NCI-H2227 (cell line): ENCODE data around the gene ANGPT4.
A peak's percentile ranks its signal among the peaks of the same experiment; 100 is the strongest.

Experiments
- DNase-seq: peaks from one replicate; lab custom pipeline; 2025; ENCODE audit not compliant: unreplicated experiment; lab: John Stamatoyannopoulos, UW

The ANGPT4 gene

DNA sequence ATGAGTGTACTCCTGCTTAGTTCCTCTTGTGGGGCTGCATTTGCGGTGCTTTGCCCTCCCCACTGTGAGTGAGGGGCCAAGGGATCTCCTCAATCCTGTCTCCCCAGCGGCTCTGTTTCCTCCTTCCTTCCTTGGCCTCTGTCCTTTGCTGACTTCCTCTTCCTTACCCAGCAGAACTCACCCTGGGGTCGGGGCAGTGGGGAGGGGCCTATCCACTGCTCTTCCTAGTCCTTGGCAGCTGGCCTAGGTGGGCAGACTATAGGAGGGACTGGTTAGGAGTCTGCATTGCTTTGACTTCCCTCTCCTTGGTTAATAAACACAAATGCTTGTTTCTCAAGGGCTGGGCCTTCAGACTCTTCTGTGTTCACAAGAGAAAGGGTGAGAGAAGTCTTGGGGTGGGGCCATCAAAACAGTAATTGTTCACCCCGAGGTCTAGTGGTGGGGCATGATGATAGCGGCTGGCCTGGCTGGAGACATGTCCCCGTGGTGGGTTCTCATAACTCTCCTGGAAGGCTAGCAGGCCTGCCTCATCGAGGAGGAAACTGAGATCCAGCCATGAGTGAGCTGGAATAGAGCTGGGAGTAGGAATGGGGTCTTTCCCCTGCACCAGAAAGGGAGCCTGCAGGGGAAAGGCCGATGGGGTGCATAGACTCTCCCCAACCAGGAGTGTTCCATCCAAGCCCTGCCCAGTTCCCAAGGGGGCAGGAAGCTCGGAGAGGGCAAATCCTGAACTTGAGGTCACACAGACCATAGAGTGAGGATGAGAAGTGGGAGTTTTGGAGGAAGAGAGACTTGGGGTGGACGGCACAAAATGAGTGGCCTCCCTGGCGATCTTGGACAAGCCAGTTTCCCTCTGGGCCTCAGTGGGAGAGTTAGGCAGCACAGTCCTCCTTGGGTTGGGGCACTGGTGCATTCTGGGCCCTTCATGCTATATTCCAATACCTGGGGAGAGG is 69.9 kb downstream of the ANGPT4 start:
- no peak for DNase-seq

DNA sequence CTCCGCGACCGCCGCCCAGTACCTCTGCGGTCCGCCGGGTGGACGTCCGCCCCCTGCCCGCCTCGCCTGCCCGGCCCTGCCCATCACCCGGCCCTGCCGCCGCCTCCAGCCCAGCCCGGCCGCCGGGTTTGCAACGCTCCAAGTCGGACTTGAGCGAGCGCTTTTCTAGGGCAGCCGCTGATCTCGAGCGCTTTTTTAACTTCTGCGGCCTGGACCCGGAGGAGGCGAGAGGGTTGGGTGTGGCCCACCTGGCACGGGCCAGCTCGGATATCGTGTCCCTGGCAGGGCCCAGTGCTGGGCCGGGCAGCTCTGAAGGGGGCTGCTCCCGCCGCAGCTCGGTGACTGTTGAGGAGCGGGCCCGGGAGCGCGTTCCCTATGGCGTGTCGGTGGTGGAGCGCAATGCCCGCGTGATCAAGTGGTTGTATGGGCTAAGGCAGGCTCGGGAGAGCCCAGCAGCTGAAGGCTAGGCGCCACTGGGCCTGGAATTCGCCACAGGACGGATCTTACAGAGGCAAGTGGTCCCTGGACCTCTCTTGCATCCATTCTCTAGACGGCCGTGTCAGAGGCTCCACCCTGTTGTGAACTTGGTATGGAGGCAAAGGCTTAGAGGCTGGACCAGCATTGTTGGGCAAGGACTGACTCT is 70.8 kb downstream of the ANGPT4 start:
- no peak for DNase-seq

DNA sequence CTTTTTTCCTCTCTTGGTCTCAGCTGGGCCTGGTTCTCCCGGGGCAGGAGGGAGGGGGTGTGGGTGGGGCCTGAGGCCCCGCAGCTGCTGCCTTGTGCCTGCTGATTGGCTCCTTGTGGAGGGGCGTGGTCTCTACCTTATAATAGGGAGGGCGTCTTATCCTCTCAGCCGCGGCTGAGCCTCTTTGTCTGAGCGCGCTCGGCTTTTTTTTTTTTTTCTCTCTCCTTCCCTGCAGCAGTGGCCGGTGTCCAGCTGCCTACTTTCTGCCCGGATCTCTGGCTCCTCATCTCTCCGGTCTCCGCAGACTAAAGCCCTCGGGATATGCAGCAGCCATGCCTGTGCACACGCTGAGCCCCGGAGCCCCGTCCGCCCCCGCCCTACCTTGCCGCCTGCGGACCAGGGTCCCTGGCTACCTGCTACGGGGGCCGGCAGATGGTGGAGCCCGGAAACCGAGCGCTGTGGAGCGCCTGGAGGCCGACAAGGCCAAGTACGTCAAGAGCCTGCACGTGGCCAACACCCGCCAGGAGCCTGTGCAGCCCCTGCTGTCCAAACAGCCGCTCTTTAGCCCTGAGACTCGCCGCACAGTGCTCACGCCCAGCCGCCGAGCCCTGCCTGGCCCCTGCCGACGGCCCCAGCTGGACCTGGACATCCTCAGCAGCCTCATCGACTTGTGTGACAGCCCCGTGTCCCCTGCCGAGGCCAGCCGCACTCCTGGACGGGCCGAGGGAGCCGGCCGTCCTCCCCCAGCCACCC is 71.5 kb downstream of the ANGPT4 start:
- peak; percentile 96 for DNase-seq

DNA sequence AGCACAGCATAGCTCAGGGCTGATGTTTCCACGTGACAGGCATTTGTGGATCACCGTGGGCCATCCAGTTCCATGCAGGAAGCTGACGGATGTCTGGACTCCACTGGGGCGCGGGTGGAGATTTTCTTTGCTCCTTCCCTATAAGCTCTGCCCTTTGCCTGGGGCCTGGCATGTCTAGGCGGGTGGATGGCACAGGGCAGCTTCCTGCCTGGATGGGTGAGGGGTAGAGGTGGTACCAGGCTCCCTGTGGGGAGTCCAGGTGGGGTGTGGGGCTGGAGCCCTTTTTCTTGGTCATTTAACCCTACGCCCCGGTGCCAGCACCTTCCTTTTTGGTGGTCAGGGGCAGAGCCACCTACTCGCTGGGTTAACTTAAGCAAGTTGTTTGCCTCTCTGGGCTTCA is 72.2 kb downstream of the ANGPT4 start:
- no peak for DNase-seq

DNA sequence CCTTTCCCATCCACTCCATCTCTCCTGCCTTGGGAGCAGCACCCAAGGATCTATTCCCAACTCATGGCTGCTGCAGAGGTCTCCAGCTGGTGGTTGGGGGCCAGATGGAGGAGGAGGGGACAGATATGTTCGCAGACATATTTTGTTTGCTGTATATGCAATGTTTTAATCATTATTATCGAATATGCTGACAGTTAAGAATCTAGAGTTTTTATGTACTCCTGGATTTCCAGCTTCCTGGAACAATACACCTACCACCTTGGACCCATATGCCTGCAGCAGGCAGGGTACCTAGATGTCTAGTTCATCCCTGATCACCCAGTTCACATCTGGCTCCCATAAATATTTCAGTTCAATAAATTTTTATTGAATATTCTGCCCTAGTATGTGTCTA is 73.6 kb downstream of the ANGPT4 start:
- DNase-seq: no peak

DNA sequence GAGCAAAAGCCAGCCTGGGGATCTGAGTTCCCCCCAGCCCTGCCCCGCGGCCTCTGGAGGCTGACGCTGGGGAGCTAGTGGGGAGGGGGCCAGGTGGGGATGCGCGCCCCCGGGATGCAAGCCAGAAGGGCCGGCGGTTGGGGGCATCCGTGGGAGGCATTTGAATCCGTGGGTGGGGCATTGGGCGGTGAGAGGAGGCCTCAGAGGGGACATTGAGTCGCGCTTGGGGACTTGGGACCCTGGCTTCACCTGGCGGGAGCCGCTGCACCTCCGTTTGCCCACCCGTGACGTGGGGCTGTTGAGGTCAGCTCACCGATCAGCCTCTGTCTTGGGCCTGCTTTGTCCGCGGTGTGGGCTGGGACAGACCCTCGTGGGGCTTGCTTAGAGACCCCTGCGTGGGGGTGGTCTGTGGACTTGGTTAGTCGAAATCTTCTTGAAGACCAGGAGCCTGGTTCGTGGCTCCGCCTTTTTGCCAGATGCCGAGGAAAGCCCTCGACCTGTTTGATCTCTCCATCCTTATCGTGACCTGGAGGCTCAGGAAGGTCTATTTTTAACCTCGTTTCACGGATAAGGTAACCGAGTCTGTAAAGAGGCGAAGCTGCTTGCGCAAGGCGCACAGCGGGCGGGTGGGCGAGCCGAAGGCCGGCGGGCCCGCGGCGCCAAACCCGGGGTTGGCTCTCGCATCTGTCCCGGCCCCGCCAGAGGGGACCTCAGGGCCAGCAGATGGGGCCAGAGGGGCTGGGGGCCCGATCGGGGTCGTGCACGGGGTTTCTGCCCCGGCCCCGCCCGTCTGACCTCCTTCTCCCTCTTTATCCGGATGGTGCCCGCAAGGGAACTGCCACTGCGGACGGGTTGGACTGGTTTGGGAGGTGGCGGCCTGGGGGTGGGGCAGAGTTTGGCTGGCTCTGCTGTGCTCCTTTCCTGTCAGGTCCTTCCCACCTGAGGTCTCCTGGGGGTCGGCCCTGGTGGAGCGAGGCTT is 74.3 kb downstream of the ANGPT4 start:
- DNase-seq: no peak

DNA sequence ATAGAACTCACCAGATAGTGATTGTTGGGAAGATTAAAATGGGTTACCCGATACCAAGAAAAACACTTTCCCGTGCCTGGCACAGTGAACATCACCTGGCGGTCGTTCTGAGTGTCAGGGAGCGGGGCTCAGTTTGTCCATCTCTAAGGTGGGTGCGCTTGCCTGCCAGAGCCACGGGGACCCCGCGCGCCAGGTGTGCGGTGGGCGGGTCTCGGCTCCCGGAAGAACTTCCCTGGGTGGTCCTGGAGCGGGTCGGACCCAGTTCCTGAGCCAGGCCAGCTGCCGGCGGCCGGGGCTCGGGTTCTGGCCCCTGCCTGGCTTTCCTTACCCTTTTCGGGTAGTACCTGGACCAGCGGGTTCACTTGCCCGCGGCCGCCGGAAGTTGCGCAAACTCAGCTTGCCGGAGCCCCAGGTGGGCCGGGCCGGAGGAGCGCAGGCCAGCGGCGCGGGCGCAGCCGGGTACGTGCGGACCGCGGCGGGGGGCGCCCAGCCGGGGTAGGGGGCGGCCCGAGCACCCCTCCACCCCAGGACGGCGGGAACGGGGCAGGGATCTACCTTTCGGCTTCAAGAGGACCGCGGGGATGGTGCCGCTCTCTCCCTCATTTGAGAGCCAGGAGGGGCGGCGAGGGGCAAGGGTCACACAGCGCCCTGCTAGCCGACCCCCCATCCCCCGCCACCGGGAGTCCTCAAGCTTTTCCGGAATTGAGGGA is 75.1 kb downstream of the ANGPT4 start:
- DNase-seq: peak; percentile 35

DNA sequence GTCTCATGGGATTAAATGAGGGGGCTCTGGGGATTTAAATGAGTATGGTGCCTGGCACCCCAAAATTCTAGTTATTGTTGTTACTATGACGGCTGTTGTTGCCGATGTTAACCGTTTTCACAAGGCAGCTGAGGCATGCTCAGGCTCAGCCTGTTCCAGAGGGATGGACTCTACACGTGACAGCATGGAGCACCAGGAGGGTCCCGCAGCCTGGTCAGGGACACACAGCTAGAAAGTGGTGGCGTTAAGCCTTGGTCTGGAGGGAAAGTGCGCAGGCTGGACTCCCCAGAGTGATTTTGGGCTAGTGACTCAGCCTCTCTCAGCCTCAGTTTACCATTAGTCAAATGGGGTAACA is 75.7 kb downstream of the ANGPT4 start:
- DNase-seq: no peak

DNA sequence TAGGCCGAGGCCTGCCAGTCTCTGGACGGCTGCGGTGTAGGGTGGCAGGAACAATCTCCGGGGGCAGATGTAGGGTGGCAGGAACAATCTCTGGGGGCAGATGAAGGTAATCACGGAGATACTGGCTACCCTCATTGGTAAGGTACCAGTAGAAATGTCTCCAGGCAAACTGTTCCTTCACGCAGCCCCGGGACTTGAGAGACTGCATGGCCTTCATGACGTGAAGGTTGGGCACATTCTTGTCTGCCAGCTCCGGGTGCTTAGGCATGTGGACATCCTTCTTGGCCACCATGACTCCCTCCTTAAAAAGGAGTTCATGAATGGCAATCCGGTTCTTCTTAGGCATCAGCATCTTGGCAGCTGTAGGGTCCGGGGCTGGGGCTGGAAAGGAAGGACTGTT is 76.5 kb downstream of the ANGPT4 start:
- DNase-seq: no peak

DNA sequence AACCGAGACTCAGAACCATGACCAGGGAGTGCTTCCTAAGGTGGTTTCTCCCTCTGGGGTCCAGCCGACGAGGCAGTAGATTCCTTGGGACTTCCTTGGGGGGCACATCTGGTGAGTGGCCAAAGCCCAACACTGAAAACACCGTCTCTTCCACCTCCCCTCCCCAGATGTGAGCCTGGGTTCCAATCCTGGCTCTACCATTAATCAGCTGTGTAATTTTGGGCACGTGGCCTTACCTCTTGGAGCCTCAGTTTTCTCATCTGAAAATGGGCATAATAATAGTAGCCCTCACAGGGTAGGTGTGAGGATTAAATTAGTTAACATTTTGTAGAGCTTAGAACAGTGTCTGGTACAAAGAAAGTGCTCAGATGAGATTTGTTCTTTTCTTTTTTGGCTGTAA is 77.1 kb downstream of the ANGPT4 start:
- DNase-seq: no peak

DNA sequence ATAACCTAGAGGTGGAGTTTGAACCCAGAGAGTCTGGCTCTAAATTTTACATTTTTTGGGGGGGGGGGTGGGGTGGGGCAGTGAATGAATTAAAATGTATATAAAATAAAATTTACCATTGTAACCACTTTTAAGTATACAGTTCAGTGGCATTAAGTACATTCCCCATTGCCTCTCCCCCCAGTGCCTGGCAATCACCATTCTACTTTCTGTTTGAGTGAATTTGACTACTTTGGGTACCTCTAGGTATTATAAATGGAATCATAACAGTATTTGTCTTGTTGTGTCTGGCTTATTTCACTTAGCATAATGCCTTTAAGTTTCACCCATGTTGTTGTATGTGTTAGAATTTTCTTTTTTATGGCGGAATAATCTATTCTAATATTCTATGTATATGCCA is 79.9 kb downstream of the ANGPT4 start:
- DNase-seq: no peak

DNA sequence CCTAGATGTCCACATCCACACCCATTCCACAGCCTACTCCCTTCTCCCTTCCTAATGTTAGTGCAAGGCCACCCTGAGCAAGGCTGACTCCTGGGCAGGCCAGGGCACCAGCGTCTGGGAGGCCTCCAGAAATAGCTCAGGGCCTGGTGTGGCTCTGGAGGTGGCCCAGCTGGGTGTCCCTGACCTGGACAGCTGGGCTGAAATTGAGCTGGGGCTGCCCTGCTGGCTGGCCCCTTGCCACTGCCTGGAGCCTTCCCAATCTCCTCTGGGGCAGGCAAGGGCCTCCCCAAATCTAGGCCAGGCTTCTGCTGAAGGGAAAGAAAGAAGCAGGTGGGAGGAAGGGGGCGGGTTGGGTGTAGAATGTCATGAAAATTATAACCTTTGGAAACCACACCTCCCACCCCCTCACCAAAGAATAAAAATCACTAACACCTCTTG is 80.5 kb downstream of the ANGPT4 start:
- no peak for DNase-seq

DNA sequence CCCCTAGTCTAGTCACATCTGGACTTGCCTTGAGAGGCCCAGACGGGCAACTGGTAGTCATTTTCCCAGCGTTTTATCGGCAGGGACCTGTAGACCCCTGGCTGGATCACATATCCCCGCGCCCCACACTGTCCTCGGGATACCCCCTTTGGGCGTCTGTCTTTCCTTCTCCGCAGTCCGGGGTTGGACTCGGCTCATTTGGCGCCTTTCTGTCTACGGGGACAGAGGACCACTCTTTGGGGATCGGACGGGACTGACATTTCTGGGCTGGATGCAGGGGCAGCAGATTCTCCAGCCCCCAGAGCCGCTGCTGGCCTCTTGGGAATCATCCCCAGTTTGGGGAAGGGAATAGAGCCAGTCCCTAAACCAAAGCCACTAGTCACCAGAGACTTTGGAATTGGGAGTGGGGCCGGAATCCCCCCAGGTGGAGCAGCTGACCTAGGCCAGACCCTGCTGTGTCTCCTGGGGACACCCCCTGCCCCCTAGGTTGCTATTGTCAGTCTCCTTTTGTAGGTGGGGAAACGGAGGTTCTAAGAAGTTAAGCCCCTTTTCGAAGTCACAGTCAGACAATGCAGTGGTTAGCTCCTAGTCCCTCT is 81.9 kb downstream of the ANGPT4 start:
- DNase-seq: no peak

DNA sequence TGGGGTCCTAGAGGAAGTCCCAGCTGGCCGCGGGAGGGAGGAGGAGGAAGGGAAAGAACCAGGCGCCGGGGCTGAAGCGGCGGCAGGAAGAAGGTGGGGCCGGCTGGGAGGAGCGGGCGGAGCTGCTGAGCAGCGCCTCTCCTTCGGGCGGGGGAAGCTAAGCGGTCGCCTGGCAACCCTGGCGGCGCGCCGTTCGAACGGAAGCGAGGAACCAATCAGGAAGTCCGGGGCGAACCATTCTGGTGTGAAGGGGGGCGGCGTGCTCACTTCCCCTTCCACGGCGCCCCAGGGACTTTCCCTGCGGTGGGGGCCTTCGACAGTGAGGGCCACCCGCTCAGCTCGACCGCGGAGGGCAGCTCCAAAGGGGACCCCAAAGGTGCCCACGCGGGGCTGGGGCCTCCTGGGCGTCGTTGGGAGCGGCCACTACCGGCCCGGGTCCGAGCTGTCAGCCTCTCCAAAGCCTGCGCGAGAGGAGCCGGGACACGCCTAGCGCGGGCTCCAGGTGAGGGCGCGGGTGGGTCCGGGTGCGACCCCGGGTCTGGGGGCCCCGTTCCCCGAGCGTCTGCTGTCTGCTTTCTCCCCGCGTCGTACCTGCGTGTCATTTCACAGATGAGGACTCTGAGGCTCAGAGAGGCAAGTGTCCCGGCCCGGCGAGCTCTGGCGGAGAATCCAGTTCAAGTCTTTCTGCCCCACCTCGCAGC is 82.5 kb downstream of the ANGPT4 start, which contains the start of gene FAM110A:
FAM110A (plus strand) TSS at position 266 of the 701 bp plus-strand sequence. CDS start 11,090 bp downstream, outside the sequence.
- DNase-seq: peak; percentile 96

DNA sequence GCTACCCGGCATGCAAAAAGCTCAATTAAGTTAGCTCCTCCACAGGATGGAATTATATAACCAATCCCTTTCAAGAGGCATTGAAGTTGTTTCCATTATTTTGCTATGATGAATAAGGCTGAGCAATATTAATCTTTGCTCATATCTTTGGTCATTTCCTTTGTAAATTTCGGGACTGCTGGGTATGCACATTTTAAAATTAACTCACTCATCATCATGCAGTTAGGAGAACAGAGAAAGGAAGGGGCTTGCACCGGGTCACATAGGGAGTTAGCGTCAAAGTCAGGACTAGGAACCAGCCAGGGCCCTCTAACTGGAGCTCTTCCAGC is 83.0 kb downstream of the ANGPT4 start:
- no peak for DNase-seq

DNA sequence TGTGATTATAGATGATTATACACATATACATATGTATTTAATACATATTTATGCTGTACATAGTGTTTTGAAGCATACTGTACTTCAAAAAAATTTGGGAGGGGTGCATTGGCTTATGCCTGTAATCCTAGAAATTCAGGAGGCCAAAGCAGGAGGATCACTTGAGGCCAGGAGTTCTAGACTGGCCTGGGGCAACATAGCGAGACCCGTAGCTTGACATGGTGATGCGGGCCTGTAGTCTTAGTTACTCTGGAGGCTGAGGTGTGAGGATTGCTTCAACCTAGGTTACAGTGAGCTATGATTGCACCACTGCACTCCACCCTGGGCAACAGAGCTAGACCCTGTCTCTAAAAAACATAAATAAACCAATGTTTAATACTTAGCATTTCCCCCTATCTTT is 84.2 kb downstream of the ANGPT4 start:
- no peak for DNase-seq

DNA sequence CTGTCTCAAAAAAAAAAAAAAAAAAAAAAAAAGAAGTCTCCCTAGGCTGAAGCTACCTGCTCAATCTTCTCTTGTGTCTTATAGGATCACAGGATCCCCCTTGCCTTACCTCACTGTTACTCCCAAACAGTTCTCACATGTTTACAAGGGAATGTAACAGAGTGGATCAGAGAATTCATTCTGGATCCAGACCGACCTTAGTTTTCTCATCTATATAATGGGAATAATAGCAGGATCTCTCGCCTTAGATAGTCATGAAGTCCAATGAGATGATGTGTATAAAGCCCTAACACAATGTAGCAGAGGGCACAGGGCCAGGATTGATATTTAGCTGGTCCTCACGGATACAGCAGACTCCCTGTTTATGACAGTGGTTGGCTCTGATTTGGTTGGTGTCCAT is 84.9 kb downstream of the ANGPT4 start:
- DNase-seq: no peak

DNA sequence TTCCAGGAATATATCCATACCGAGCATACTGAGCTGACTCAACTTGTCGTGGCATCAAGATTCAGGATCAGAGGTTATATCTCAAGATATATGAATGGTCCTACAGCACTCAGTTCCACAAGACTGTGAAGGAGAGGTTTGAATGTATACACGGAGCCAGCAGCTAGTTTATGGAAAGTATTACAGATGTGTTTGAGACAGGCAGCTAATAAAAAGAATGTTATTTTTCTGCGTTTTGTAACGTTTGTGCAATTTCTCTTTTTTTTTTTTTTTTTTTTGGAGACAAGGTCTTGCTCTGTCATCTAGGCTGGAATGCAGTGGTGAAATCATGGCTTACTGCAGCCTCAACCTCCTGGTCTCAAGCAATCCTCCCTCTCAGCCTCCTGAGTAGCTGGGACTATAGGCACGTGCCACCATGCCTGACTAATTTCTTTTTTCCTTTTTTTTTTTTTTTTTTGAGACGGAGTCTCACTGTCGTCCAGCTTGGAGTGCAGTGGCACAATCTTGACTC is 86.1 kb downstream of the ANGPT4 start:
- DNase-seq: no peak

DNA sequence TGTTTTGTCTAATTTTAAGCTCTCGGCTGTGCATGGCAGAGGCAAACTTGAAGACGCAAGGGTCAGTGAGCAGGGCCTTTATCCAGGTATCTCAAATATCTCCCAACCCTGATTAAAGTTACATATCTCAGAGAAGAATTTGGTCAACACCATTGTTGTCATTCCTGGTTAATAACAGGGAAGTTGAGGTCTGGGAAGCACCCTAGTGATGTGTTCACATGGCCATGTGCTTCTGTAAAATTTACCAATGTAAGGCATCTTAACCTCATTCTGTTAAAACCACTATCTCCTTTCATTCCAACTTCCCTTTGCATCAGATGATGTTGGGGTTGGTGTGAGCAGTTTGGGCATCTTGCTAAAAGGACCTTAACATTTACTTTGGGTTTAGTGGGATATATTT is 86.6 kb downstream of the ANGPT4 start:
- DNase-seq: no peak
